ENCODE results near the gene FAM20B. TPM values are rescaled to one million over a fixed set of nuclear protein-coding genes. Genes with fewer than 3 reads are reported as not detected.

Gene FAM20B
- total and polyA plus RNA-seq, 8 donors: 32.8 to 37.2 (median 35.8) TPM

GRCh38 chr1:179023946-179024650 is 1.6 kb upstream of the FAM20B start:
- TF ChIP-seq CTCF (IDR thresholded peaks at IDR 0.05): no peak
- no peak for ATAC-seq
- peaks cover 4 to 23% of the 10 kb centered on the region in 2 donors for H3K4me1 ChIP-seq
- no peak for DNase-seq
- no peaks in the 10 kb centered on the region for H3K27me3 ChIP-seq
- no peak overlapping the region for H3K4me3 ChIP-seq
- intact Hi-C loops (cut with DNase I): no loop called here
- no peaks in the 10 kb centered on the region for H3K36me3 ChIP-seq
- H3K27ac ChIP-seq: no peak overlapping the region
- no peaks in the 10 kb centered on the region for H3K9me3 ChIP-seq

- H3K9me3 ChIP-seq: no peaks in the 10 kb centered on the region
- peaks cover 4 to 33% of the 10 kb centered on the region in 2 donors for H3K4me1 ChIP-seq
- peak overlapping the region; percentile 89 to 93 for H3K4me3 ChIP-seq
- no peaks in the 10 kb centered on the region for H3K36me3 ChIP-seq
- ATAC-seq: peak; percentile 91
- H3K27me3 ChIP-seq: no peaks in the 10 kb centered on the region
- intact Hi-C loops (cut with DNase I): no loop called here
- peak overlapping the region; percentile 91 to 97 for H3K27ac ChIP-seq
- DNase-seq: peak; percentile 54 to 96 (median 78)
- no peak for TF ChIP-seq CTCF (IDR thresholded peaks at IDR 0.05)
Measured at GRCh38 chr1:179025975-179026812, 500 bp downstream of the FAM20B start.

- TF ChIP-seq CTCF (IDR thresholded peaks at IDR 0.05): no peak
- H3K27me3 ChIP-seq: no peaks in the 10 kb centered on the region
- DNase-seq (no peak), ATAC-seq (no peak)
- H3K4me1 ChIP-seq: peaks cover 4 to 41% of the 10 kb centered on the region in 2 donors
- no peaks in the 10 kb centered on the region for H3K9me3 ChIP-seq
- intact Hi-C loops (cut with DNase I): no loop called here
- peak overlapping the region; percentile 89 to 93 for H3K4me3 ChIP-seq
- peak overlapping the region; percentile 91 to 97 for H3K27ac ChIP-seq
- no peaks in the 10 kb centered on the region for H3K36me3 ChIP-seq
Measured at GRCh38 chr1:179026813-179027669, 1.3 kb downstream of the FAM20B start.

GRCh38 chr1:179029321-179029759 is 3.6 kb downstream of the FAM20B start:
- Histone ChIP-seq H3K4me3 (no peak overlapping the region), H3K27me3 (no peaks in the 10 kb centered on the region), H3K9me3 (no peaks in the 10 kb centered on the region), H3K36me3 (no peaks in the 10 kb centered on the region), H3K27ac (no peak overlapping the region), H3K4me1 (peaks cover 6 to 54% of the 10 kb centered on the region in 2 donors)
- no peak for TF ChIP-seq CTCF (IDR thresholded peaks at IDR 0.05)
- no peak for ATAC-seq
- DNase-seq: no peak
- intact Hi-C loops (cut with DNase I): no loop called here
